ENCODE measurements around the gene SLC34A3.

DNA sequence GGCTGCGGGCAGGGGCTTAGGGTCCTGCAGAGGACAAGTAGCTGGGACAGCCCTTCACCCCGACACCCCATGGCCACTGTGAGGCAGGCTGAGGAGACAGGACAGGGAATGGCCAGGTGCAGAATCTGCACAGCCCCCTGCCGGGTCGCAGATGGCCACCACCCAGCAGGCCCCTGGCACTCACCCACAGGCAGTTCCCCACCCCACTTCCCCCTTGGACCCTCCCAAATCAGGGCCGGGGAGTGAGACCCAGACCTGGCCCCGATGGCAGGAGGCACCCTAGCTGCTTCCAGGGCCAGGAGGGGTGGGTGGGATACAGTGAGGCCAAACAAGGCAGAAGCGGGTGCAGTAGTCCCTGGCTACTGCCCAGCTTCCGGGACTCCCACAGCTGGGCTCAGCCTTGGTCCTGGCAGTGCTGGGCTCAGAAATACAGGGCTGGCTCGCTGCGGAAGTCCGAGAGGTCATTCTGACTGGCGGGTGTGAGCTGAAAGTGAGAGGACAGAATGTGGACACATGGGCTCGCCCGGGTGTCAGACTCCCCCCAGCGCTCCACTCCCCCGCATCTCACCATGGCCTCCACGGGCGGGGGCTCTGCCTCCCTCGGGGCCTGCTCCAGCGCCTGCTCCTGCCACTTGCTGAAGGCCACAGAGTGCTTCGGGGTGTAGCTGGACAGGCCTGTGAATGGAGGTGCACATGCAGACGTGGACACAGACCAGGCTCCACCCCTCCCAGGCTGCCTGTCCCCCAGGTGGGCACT, 38.8 kb upstream of the SLC34A3 start:
- TF ChIP-seq, protein P1, sequence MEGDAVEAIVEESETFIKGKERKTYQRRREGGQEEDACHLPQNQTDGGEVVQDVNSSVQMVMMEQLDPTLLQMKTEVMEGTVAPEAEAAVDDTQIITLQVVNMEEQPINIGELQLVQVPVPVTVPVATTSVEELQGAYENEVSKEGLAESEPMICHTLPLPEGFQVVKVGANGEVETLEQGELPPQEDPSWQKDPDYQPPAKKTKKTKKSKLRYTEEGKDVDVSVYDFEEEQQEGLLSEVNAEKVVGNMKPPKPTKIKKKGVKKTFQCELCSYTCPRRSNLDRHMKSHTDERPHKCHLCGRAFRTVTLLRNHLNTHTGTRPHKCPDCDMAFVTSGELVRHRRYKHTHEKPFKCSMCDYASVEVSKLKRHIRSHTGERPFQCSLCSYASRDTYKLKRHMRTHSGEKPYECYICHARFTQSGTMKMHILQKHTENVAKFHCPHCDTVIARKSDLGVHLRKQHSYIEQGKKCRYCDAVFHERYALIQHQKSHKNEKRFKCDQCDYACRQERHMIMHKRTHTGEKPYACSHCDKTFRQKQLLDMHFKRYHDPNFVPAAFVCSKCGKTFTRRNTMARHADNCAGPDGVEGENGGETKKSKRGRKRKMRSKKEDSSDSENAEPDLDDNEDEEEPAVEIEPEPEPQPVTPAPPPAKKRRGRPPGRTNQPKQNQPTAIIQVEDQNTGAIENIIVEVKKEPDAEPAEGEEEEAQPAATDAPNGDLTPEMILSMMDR (IDR thresholded peaks at IDR 0.05) = no peak
- TF ChIP-seq POLR2A (IDR thresholded peaks at IDR 0.05; ENCODE audit: low read depth) = no peak
